Endothelial cell (in vitro differentiated cells): ENCODE data around the gene KXD1. TPM values are rescaled to one million over a fixed set of nuclear protein-coding genes. Genes with fewer than 3 reads are reported as not detected.
"Not testable (repeated sequence)": the region's sequence is repeated elsewhere in the genome, so short reads cannot be mapped to it uniquely, and the experiment has no call there.

Experiments
- DNase-seq: peaks from one replicate; pipeline ENCODE4 v3.0.0; 2021; ENCODE audit warnings: low spot score
- H3K27ac Mint-ChIP-seq: one replicate; pipeline ENCODE4 v1.8.0; 2021; ENCODE audit warnings: mixed read lengths, inconsistent platforms; ENCODE audit not compliant: unreplicated experiment
- H3K27me3 Mint-ChIP-seq: one replicate; pipeline ENCODE4 v1.8.0; 2021; ENCODE audit warnings: mild to moderate bottlenecking, moderate library complexity, mixed read lengths, inconsistent platforms; ENCODE audit not compliant: unreplicated experiment
- H3K36me3 Mint-ChIP-seq: one replicate; pipeline ENCODE4 v1.8.0; 2021; ENCODE audit warnings: mild to moderate bottlenecking, low read depth, mixed read lengths, inconsistent platforms; ENCODE audit not compliant: unreplicated experiment
- H3K4me1 Mint-ChIP-seq: one replicate; pipeline ENCODE4 v1.8.0; 2021; ENCODE audit warnings: mild to moderate bottlenecking, mixed read lengths, inconsistent platforms; ENCODE audit not compliant: unreplicated experiment
- H3K4me3 Mint-ChIP-seq: one replicate; pipeline ENCODE4 v1.8.0; 2021; ENCODE audit warnings: mild to moderate bottlenecking, mixed read lengths, inconsistent platforms; ENCODE audit not compliant: unreplicated experiment
- H3K9me3 Mint-ChIP-seq: one replicate; pipeline ENCODE4 v1.8.0; 2021; ENCODE audit warnings: mixed read lengths, inconsistent platforms; ENCODE audit not compliant: unreplicated experiment
- total RNA-seq: library from RNA; stranded (reverse); fragmentation: NEBNext Ultra II Directional; extraction: Animal tissue kit (Norgen Biotek cat#: 25700); gene quantifications from one replicate; pipeline ENCODE4 v1.2.1, GENCODE V29; 2021; ENCODE audit not compliant: unreplicated experiment
- TF ChIP-seq, protein P1 (sequence below): fragments of 200-600 bp; sonication (generic); IDR thresholded peaks from one replicate; pipeline ENCODE4 v1.5.0; 2021; ENCODE audit warnings: antibody characterized with exemption; ENCODE audit not compliant: unreplicated experiment

KXD1 gene
- total RNA-seq, 1 donor from 2014 or later, result 105 TPM

DNA sequence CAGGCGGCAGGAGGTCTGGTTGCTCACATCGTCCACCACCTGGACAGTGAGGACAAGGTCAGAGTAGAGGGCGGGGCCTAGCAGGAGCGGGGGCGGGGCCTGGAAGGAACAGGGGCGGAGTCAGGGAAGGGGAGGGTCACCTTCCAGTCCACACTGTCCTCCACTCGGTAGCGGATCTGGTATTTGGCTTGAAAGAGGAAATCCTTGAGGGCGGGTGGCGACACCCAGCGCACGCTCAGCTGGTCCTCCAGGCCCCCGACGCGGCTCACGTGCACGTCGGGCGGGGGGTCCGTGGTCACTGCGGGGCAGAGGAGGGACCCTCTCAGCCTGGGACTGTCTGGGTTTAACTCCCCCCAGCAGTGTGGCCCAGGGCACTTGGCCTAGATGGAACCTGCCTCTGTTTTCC lies 39.1 kb downstream of the KXD1 start:
- Mint-ChIP-seq H3K27me3 (peaks cover 32% of the 10 kb centered on the region), H3K4me1 (peaks cover 6% of the 10 kb centered on the region), H3K36me3 (no peaks in the 10 kb centered on the region), H3K27ac (no peak overlapping the region), H3K9me3 (no peaks in the 10 kb centered on the region), H3K4me3 (no peak overlapping the region)
- no peak for DNase-seq
- TF ChIP-seq, protein P1, sequence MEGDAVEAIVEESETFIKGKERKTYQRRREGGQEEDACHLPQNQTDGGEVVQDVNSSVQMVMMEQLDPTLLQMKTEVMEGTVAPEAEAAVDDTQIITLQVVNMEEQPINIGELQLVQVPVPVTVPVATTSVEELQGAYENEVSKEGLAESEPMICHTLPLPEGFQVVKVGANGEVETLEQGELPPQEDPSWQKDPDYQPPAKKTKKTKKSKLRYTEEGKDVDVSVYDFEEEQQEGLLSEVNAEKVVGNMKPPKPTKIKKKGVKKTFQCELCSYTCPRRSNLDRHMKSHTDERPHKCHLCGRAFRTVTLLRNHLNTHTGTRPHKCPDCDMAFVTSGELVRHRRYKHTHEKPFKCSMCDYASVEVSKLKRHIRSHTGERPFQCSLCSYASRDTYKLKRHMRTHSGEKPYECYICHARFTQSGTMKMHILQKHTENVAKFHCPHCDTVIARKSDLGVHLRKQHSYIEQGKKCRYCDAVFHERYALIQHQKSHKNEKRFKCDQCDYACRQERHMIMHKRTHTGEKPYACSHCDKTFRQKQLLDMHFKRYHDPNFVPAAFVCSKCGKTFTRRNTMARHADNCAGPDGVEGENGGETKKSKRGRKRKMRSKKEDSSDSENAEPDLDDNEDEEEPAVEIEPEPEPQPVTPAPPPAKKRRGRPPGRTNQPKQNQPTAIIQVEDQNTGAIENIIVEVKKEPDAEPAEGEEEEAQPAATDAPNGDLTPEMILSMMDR, result no peak

DNA sequence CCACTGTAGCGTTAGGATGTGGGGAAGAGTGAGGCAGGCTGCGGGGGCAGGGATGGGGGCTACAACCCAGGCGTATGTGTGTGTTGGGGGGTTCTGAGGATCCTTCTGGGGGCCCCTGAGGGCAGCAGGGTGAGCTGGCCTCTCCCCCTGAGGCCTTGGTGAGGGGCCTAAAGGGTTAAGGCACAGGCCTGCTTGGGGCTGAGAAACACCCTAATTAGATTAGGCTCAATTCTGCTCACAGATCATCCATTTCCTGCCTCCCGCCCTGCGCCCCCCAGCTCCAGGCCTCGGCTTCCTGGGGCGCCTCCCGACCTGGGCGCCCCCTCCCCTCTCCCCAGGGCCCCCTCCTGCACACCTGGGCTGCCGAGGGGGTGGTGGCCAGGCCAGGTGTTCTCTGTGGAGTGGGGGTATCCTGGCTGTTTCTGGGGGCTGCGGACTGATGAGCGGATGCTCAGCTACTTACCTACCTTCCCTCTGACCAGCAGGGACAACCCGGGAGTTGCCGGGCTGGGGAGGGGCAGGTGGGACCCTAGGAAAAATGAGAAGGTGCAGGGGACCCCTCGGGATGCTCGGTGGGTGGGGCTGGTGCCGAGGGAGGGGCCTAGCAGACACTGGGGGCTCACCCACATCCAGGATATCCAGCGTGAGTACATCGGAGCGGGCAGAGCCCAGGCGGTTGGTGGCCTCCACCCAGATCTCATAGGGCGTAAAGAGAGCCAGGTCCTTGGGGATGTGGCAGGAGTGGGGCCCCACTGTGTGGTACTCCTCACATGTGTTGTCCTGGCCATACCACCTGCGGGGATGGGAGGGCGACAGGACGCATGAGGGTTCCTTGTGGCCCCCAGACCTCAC lies 40.4 kb downstream of the KXD1 start:
- Mint-ChIP-seq H3K27me3 (peaks cover 38% of the 10 kb centered on the region), H3K4me3 (no peak overlapping the region), H3K4me1 (peaks cover 11% of the 10 kb centered on the region), H3K9me3 (no peaks in the 10 kb centered on the region), H3K27ac (no peak overlapping the region), H3K36me3 (no peaks in the 10 kb centered on the region)
- no peak for DNase-seq
- TF ChIP-seq, protein P1, result no peak

DNA sequence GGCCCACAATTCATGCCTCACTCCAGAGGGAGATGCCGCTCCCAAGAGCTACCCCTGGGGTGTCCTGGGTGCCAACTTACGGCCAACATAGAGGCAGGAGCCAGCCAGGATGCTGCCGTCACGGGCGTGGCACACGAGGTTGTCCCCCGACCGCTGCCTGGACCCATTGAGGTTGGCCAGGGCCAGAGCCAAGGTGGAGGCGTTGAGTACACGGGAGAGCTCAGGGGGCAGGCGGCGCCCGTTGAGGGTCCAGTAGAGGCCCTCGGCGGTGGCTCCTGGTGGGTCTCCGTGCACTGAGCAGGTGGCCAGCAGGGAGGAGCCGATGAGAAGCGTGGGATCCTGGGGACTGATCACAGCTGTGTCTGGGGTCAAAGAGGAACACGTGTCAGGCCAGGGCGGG lies 41.8 kb downstream of the KXD1 start:
- TF ChIP-seq, protein P1, result no peak
- DNase-seq, result no peak
- peaks cover 38% of the 10 kb centered on the region for H3K27me3 Mint-ChIP-seq
- H3K9me3 Mint-ChIP-seq, result no peaks in the 10 kb centered on the region
- no peak overlapping the region for H3K27ac Mint-ChIP-seq
- peaks cover 9% of the 10 kb centered on the region for H3K4me1 Mint-ChIP-seq
- no peaks in the 10 kb centered on the region for H3K36me3 Mint-ChIP-seq
- no peak overlapping the region for H3K4me3 Mint-ChIP-seq

DNA sequence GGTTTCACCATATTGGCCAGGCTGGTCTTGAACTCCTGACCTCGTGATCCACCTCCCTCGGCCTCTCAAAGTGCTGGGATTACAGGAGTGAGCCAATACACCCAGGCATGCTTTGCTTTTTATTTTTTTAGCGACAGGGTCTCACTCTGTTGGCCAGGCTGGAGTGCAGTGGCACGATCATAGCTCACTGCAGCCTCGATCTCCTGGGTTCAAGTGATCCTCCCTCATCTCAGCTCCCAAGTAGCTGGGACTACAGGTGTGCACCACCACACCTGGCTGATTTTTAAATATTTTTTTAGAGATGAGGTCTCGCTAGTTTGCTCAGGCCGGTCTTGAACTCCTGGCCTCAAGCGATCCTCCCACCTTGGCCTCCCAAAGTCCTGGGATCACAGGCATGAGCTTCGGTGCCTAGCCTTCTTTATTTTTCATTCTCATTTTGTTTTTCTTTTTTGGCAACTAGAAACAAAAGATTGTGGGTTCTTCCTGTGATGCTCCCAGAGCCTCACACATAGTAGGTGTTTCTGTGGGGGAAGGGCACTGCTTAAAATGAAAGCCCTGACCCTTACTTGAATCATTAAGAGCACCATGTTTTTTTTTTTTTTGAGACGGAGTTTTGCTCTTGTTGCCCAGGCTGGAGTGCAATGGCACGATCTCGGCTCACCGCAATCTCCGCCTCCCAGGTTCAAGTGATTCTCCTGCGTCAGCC lies 43.2 kb downstream of the KXD1 start:
- not testable (repeated sequence) for H3K4me1 Mint-ChIP-seq, H3K36me3 Mint-ChIP-seq, DNase-seq, H3K9me3 Mint-ChIP-seq, H3K27ac Mint-ChIP-seq, H3K4me3 Mint-ChIP-seq
- peaks cover 39% of the 10 kb centered on the region for H3K27me3 Mint-ChIP-seq

DNA sequence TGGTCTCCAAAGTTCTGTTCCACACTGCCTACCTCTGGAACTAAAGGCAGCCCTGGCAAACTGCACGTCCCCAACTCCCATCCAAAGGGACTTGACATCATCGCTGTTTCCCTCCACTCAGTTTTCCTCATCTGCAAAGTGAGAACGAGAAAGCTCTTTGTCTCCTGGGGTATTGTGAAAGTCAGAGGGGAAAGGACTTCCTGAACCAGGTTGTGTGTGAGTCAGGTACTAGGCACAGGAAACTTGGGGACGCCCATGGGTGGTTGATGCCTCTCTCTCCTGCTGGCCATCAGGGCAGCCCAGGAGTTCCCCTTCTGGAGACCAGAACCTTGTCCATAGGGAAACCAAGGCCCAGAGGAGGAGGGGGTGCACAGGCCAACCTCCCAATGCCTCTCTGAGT lies 44.2 kb downstream of the KXD1 start:
- Mint-ChIP-seq H3K9me3 (no peaks in the 10 kb centered on the region), H3K36me3 (peaks cover 4% of the 10 kb centered on the region), H3K27me3 (peaks cover 37% of the 10 kb centered on the region), H3K4me1 (peaks cover 9% of the 10 kb centered on the region), H3K27ac (no peak overlapping the region), H3K4me3 (no peak overlapping the region)
- TF ChIP-seq, protein P1, result no peak
- no peak for DNase-seq
